Keratinocyte (primary cell): Measurements from ENCODE around the gene PAQR5. TPM values are rescaled to one million over a fixed set of nuclear protein-coding genes. Genes with fewer than 3 reads are reported as not detected.
A peak's percentile ranks its signal among the peaks of the same experiment; 100 is the strongest.
"Not testable (repeated sequence)": the region's sequence is repeated elsewhere in the genome, so short reads cannot be mapped to it uniquely, and the experiment has no call there.

Source experiments
- DNase-seq: peaks from one replicate; pipeline ENCODE4 v3.0.0-alpha.2; 2011; ENCODE audit warnings: low read depth, missing footprints, low spot score
- FAIRE-seq: peaks from 2 replicates; lab custom pipeline; 2011; peaks lifted over from hg19 to GRCh38; lab: Jason Lieb, UNC
- H2AFZ ChIP-seq: 2 replicates; pipeline ENCODE4 v1.6.0; 2012; ENCODE audit warnings: low read length, control low read depth, inconsistent platforms; ENCODE audit not compliant: control insufficient read depth
- H3K27ac ChIP-seq: 2 replicates; pipeline ENCODE4 v1.5.1; 2011; ENCODE audit warnings: low read length; ENCODE audit not compliant: control insufficient read depth, insufficient read depth
- H3K27me3 ChIP-seq: 3 replicates; pipeline ENCODE4 v1.6.0; 2011; ENCODE audit warnings: low read length; ENCODE audit not compliant: control insufficient read depth, insufficient read depth; ENCODE audit errors: extremely low read depth
- H3K36me3 ChIP-seq, 2 experiments: 2 replicates in 1 of 2; 3 replicates in 1 of 2; pipeline ENCODE4 v1.5.1; 2011; ENCODE audit warnings: low read length in 2 of 2, mild to moderate bottlenecking in 1 of 2; ENCODE audit not compliant: control insufficient read depth in 2 of 2, insufficient read depth in 2 of 2; ENCODE audit errors: extremely low read depth in 1 of 2
- H3K4me1 ChIP-seq: 3 replicates; pipeline ENCODE4 v1.5.1; 2011; ENCODE audit warnings: low read length; ENCODE audit not compliant: control insufficient read depth, insufficient read depth; ENCODE audit errors: extremely low read depth
- H3K4me2 ChIP-seq: 3 replicates; pipeline ENCODE4 v1.6.0; 2011; ENCODE audit warnings: low read depth, low read length; ENCODE audit not compliant: control insufficient read depth, insufficient read depth; ENCODE audit errors: extremely low read depth
- H3K4me3 ChIP-seq, 3 experiments: fragments of 200-600 bp in 1 of 3; sonication (generic) in 1 of 3; 2 replicates in 2 of 3; 3 replicates in 1 of 3; pipeline ENCODE4 v1.5.1; 2011 to 2016; ENCODE audit warnings: low read length in 3 of 3, mild to moderate bottlenecking in 3 of 3, control low read depth in 2 of 3, inconsistent platforms in 1 of 3, low read depth in 1 of 3, mixed read lengths in 1 of 3, mixed run types in 1 of 3, moderate library complexity in 1 of 3; ENCODE audit not compliant: control insufficient read depth in 2 of 3, insufficient read depth in 2 of 3; ENCODE audit errors: extremely low read depth in 1 of 3
- H3K79me2 ChIP-seq: 2 replicates; pipeline ENCODE4 v1.6.0; 2012; ENCODE audit warnings: low read length; ENCODE audit not compliant: control insufficient read depth, insufficient read depth
- H3K9ac ChIP-seq: 3 replicates; pipeline ENCODE4 v1.6.0; 2011; ENCODE audit warnings: low read length; ENCODE audit not compliant: control insufficient read depth, insufficient read depth; ENCODE audit errors: extremely low read depth
- H3K9me1 ChIP-seq: 3 replicates; pipeline ENCODE4 v1.6.0; 2011; ENCODE audit warnings: low read length; ENCODE audit not compliant: control insufficient read depth, insufficient read depth; ENCODE audit errors: extremely low read depth
- H3K9me3 ChIP-seq: 2 replicates; pipeline ENCODE4 v1.5.1; 2012; ENCODE audit warnings: low read depth, low read length; ENCODE audit not compliant: control insufficient read depth
- H4K20me1 ChIP-seq: 3 replicates; pipeline ENCODE4 v1.6.0; 2011; ENCODE audit warnings: low read length; ENCODE audit not compliant: control insufficient read depth, insufficient read depth; ENCODE audit errors: extremely low read depth
- EZH2 ChIP-seq: IDR thresholded peaks from one replicate; pipeline ENCODE4 v1.6.1; 2012; ENCODE audit warnings: inconsistent platforms, mild to moderate bottlenecking, low read length, moderate library complexity
- dilution Hi-C: fragments of 300-500 bp; cut with MboI; formaldehyde crosslinking; loops from one replicate; pipeline ENCODE4 v1.7.0; 2020; ENCODE audit warnings: low sequenced_read_pairs; ENCODE audit not compliant: extremely low pct_ligation_motif_present
- polyA plus RNA-seq, 5 experiments: library from polyadenylated mRNA; depleted of rRNA in 3 of 5; stranded (reverse) in 3 of 5; stranded (forward) in 1 of 5; unstranded in 1 of 5; fragments of >200 nt; gene quantifications; 1 replicate in 1 of 5; 2 replicates in 3 of 5; 3 replicates in 1 of 5; pipeline versions ENCODE4 v1.2.1 to v1.2.3, GENCODE V29; 2011 to 2012; ENCODE audit warnings: missing spikeins in 2 of 5, low read depth in 1 of 5, low replicate concordance in 1 of 5
- TF ChIP-seq, protein P1 (sequence below), 3 experiments: IDR thresholded peaks in 1 of 3; conservative IDR thresholded peaks in 1 of 3; optimal IDR thresholded peaks in 1 of 3; 2 replicates in 2 of 3; 3 replicates in 1 of 3; pipeline versions ENCODE3 to v1.5.1; 2011; ENCODE audit warnings: low read length in 3 of 3, mild to moderate bottlenecking in 3 of 3, moderate library complexity in 2 of 3, control low read depth in 1 of 3, inconsistent platforms in 1 of 3; ENCODE audit not compliant: insufficient read depth in 2 of 3; ENCODE audit errors: extremely low read depth in 1 of 3

The PAQR5 gene
- polyA plus RNA-seq, 1 donor (not counting 4 experiments of a cell fraction or from before 2014, with no cell fraction given): 0.30 TPM

DNA sequence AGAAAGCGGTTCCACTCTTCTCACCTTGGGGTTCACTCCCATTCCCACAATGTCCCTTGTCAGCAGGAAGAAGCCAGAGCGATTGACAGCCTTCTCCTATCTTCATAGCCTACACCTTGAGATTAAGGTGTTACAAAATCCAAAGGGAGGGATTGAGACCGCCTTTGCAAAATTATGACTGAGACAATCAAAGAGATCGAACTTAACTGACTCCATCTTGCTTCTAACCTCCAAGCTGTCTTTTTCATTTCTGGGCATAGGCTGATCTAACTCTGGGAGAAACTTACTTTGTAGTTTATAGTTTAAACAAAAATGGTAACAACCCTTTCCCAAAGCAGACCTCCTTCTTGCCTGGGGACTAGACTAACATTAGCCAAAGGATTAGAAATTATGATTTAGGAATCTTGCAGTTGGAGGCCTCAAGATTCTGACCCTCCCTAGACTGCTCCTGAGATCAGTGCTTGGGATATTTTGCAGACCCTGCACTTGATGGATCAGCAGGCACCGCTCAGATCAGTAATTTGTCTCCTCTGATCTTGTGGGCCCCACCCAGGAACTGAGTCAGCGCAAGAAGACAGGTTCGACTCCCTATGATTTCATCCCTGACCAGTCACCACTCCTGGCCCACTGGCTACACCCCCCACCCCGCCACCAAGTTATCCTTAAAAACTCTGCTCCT lies 40.0 kb downstream of the PAQR5 start:
- Histone ChIP-seq H3K79me2 (no peaks in the 10 kb centered on the region), H3K4me1 (peaks cover 8% of the 10 kb centered on the region), H4K20me1 (no peaks in the 10 kb centered on the region), H3K27me3 (no peaks in the 10 kb centered on the region), H3K9ac (no peak overlapping the region), H3K9me1 (no peaks in the 10 kb centered on the region), H3K36me3 (no peaks in the 10 kb centered on the region), H3K9me3 (no peaks in the 10 kb centered on the region), H2AFZ (no peak overlapping the region), H3K4me2 (no peak overlapping the region), H3K4me3 (no peak overlapping the region), H3K27ac (no peak overlapping the region)
- dilution Hi-C loops: no loop called here
- no peak for FAIRE-seq
- TF ChIP-seq, protein P1, sequence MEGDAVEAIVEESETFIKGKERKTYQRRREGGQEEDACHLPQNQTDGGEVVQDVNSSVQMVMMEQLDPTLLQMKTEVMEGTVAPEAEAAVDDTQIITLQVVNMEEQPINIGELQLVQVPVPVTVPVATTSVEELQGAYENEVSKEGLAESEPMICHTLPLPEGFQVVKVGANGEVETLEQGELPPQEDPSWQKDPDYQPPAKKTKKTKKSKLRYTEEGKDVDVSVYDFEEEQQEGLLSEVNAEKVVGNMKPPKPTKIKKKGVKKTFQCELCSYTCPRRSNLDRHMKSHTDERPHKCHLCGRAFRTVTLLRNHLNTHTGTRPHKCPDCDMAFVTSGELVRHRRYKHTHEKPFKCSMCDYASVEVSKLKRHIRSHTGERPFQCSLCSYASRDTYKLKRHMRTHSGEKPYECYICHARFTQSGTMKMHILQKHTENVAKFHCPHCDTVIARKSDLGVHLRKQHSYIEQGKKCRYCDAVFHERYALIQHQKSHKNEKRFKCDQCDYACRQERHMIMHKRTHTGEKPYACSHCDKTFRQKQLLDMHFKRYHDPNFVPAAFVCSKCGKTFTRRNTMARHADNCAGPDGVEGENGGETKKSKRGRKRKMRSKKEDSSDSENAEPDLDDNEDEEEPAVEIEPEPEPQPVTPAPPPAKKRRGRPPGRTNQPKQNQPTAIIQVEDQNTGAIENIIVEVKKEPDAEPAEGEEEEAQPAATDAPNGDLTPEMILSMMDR (optimal IDR thresholded peaks at IDR 0.05 in 1 of 3, IDR thresholded peaks at IDR 0.05 in 1 of 3, conservative IDR thresholded peaks at IDR 0.05 in 1 of 3; ENCODE audit: extremely low read depth in 1 of 3, insufficient read depth in 2 of 3, low read length in 3 of 3): no peak
- no peak for TF ChIP-seq EZH2
- no peak for DNase-seq

DNA sequence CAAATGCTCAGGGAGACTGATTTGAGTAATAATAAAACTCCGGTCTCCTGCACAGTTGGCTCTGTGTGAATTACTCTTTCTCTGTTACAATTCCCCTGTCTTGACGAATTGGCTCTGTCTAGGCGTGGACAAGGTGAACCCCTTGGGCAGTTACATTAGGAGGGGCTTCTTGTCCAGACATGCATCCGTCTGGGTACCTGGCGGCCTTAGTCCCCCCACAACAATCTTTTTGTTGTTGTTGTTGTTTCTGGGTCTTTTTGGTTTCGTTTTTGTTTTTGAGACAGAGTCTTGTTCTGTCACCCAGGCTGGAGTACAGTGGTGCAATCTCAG lies 40.5 kb downstream of the PAQR5 start:
- H3K4me1 ChIP-seq, H3K4me3 ChIP-seq, H2AFZ ChIP-seq, H3K9ac ChIP-seq, H3K9me1 ChIP-seq, H3K27me3 ChIP-seq, H3K36me3 ChIP-seq, H3K9me3 ChIP-seq, dilution Hi-C loops, H3K79me2 ChIP-seq, H4K20me1 ChIP-seq, H3K27ac ChIP-seq, FAIRE-seq, DNase-seq: not testable (repeated sequence)
- H3K4me2 ChIP-seq: peak overlapping the region; percentile 10
